Activated CD8-positive, alpha-beta memory T cell treated with anti-CD3 and anti-CD28 coated beads, Interleukin-2, amount 50 U/mL, for 48 hours (primary cell): ENCODE data around the gene PTK7.
"Not testable (repeated sequence)": the region's sequence is repeated elsewhere in the genome, so short reads cannot be mapped to it uniquely, and the experiment has no call there.

ENCODE experiments used
- DNase-seq: peaks from one replicate; pipeline ENCODE4 v3.0.0-alpha.2; 2020

The PTK7 gene

GRCh38 chr6:43089874-43090558 is 13.9 kb downstream of the PTK7 start:
- DNase-seq, result no peak

GRCh38 chr6:43090559-43090956 is 14.4 kb downstream of the PTK7 start:
- no peak for DNase-seq

GRCh38 chr6:43091020-43091419 is 14.9 kb downstream of the PTK7 start:
- DNase-seq, result no peak

- DNase-seq, result no peak
Measured at GRCh38 chr6:43091436-43091991, 15.4 kb downstream of the PTK7 start.

- DNase-seq, result no peak
Measured at GRCh38 chr6:43092635-43093034, 16.5 kb downstream of the PTK7 start.

- no peak for DNase-seq
Measured at GRCh38 chr6:43093436-43094289, 17.5 kb downstream of the PTK7 start.

GRCh38 chr6:43095939-43096338 is 19.8 kb downstream of the PTK7 start:
- DNase-seq, result no peak

GRCh38 chr6:43096451-43097097 is 20.5 kb downstream of the PTK7 start:
- DNase-seq, result no peak

GRCh38 chr6:43097098-43097489 is 21.0 kb downstream of the PTK7 start:
- no peak for DNase-seq

GRCh38 chr6:43097502-43097901 is 21.4 kb downstream of the PTK7 start:
- DNase-seq, result no peak

- DNase-seq, result no peak
Measured at GRCh38 chr6:43101497-43101896, 25.4 kb downstream of the PTK7 start.

- no peak for DNase-seq
Measured at GRCh38 chr6:43103253-43103876, 27.3 kb downstream of the PTK7 start.

- DNase-seq, result no peak
Measured at GRCh38 chr6:43105538-43106222, 29.6 kb downstream of the PTK7 start.

GRCh38 chr6:43107344-43108062 is 31.4 kb downstream of the PTK7 start:
- DNase-seq, result no peak

- no peak for DNase-seq
Measured at GRCh38 chr6:43113431-43114260, 37.5 kb downstream of the PTK7 start.

GRCh38 chr6:43115365-43115764 is 39.3 kb downstream of the PTK7 start:
- DNase-seq, result no peak

GRCh38 chr6:43117466-43117865 is 41.4 kb downstream of the PTK7 start:
- not testable (repeated sequence) for DNase-seq

GRCh38 chr6:43119482-43119881 is 43.4 kb downstream of the PTK7 start:
- no peak for DNase-seq

- DNase-seq, result no peak
Measured at GRCh38 chr6:43120101-43120763, 44.1 kb downstream of the PTK7 start.
